Neural progenitor cell (in vitro differentiated cells): Measurements from ENCODE around the gene EDEM1. TPM values are rescaled to one million over a fixed set of nuclear protein-coding genes. Genes with fewer than 3 reads are reported as not detected.

ENCODE experiments used
- DNase-seq: peaks from one replicate; pipeline ENCODE4 v3.0.0-alpha.2; 2016; ENCODE audit warnings: low spot score
- H2AFZ ChIP-seq: fragments of 200-600 bp; sonication (generic); replicated peaks from 2 replicates; pipeline ENCODE4 v1.6.1; 2016; ENCODE audit warnings: antibody characterized with exemption
- H3F3A ChIP-seq: fragments of 200-600 bp; sonication (generic); 2 replicates; pipeline ENCODE4 v1.6.1; 2016; ENCODE audit warnings: antibody characterized with exemption, low read depth
- H3K27ac ChIP-seq: fragments of 200-600 bp; sonication (generic); 2 replicates; pipeline ENCODE4 v1.5.1; 2016; ENCODE audit warnings: mild to moderate bottlenecking
- H3K27me3 ChIP-seq: fragments of 200-600 bp; sonication (generic); 2 replicates; pipeline ENCODE4 v1.6.1; 2016; ENCODE audit warnings: mild to moderate bottlenecking, moderate library complexity
- H3K36me3 ChIP-seq: fragments of 200-600 bp; sonication (generic); 2 replicates; pipeline ENCODE4 v1.5.1; 2016
- H3K4me1 ChIP-seq: fragments of 200-600 bp; sonication (generic); 2 replicates; pipeline ENCODE4 v1.6.1; 2016; ENCODE audit warnings: mixed run types
- H3K4me2 ChIP-seq: fragments of 200-600 bp; sonication (generic); 2 replicates; pipeline ENCODE4 v1.6.1; 2016
- H3K4me3 ChIP-seq: fragments of 200-600 bp; sonication (generic); 2 replicates; pipeline ENCODE4 v1.5.1; 2016
- H3K79me2 ChIP-seq: fragments of 200-600 bp; sonication (generic); 2 replicates; pipeline ENCODE4 v1.6.1; 2016; ENCODE audit warnings: low read depth
- H3K9ac ChIP-seq: fragments of 200-600 bp; sonication (generic); 2 replicates; pipeline ENCODE4 v1.6.1; 2016
- H3K9me3 ChIP-seq: fragments of 200-600 bp; sonication (generic); 2 replicates; pipeline ENCODE4 v1.5.1; 2016; ENCODE audit warnings: low read depth
- H4K20me1 ChIP-seq: fragments of 200-600 bp; sonication (generic); 2 replicates; pipeline ENCODE4 v1.6.1; 2016; ENCODE audit warnings: low read depth
- H3K27ac Mint-ChIP-seq: 3 replicates; pipeline ENCODE4 v1.8.0; 2021; ENCODE audit warnings: mixed read lengths
- H3K27me3 Mint-ChIP-seq: 2 replicates; pipeline ENCODE4 v1.8.0; 2022; ENCODE audit warnings: low read depth, mild to moderate bottlenecking, inconsistent platforms, moderate library complexity, mixed read lengths; ENCODE audit not compliant: insufficient read depth
- H3K36me3 Mint-ChIP-seq: 3 replicates; pipeline ENCODE4 v1.8.0; 2021; ENCODE audit warnings: mixed read lengths
- H3K4me1 Mint-ChIP-seq: 3 replicates; pipeline ENCODE4 v1.8.0; 2021; ENCODE audit warnings: mixed read lengths
- H3K4me3 Mint-ChIP-seq: 3 replicates; pipeline ENCODE4 v1.8.0; 2021; ENCODE audit warnings: mild to moderate bottlenecking, moderate library complexity, mixed read lengths
- H3K9me3 Mint-ChIP-seq: 3 replicates; pipeline ENCODE4 v1.8.0; 2020; ENCODE audit warnings: mixed read lengths
- EZH2 ChIP-seq: fragments of 200-600 bp; sonication (generic); IDR thresholded peaks from 2 replicates; pipeline ENCODE4 v1.6.1; 2017; ENCODE audit warnings: antibody characterized with exemption, mild to moderate bottlenecking, moderate library complexity
- EZH2phosphoT487 ChIP-seq: fragments of 200-600 bp; sonication (generic); IDR thresholded peaks from 2 replicates; pipeline ENCODE4 v1.6.1; 2017; ENCODE audit warnings: antibody characterized with exemption
- total RNA-seq: library from RNA; depleted of rRNA; stranded (reverse); fragments of >200 nt; gene quantifications from 2 replicates; pipeline ENCODE4 v1.2.3, GENCODE V29; 2015; ENCODE audit warnings: low replicate concordance
- TF ChIP-seq, protein P1 (sequence below): fragments of 200-600 bp; sonication (generic); IDR thresholded peaks from 2 replicates; pipeline ENCODE4 v1.5.1; 2017; ENCODE audit warnings: antibody characterized with exemption, mild to moderate bottlenecking

Gene EDEM1
- total RNA-seq, 1 donor from 2014 or later: 11.8 TPM

DNA sequence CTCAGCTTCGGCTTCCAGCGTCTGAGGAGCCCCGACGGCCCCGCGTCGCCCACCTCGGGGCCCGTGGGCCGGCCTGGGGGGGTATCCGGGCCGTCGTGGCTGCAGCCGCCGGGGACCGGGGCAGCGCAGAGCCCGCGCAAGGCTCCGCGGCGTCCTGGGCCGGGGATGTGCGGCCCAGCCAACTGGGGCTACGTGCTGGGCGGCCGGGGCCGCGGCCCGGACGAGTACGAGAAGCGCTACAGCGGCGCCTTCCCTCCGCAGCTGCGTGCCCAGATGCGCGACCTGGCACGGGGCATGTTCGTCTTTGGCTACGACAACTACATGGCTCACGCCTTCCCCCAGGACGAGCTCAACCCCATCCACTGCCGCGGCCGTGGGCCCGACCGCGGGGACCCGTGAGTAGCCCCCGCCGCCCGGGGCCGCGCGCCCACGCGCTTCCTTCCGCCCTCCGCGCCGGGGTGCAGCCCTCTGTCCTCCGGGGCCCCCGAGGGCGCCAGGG, 462 bp downstream of the EDEM1 start:
- Histone ChIP-seq H4K20me1 (peaks cover 15% of the 10 kb centered on the region), H3K27me3 (peaks cover 20% of the 10 kb centered on the region), H3K4me3 (peak overlapping the region; percentile 75), H3K27ac (no peak overlapping the region), H3K9me3 (no peaks in the 10 kb centered on the region), H2AFZ (peak overlapping the region; percentile 85), H3K4me1 (no peaks in the 10 kb centered on the region), H3K4me2 (peak overlapping the region; percentile 86), H3K79me2 (peaks cover 47% of the 10 kb centered on the region), H3K36me3 (no peaks in the 10 kb centered on the region), H3F3A (peaks cover 6% of the 10 kb centered on the region), H3K9ac (peak overlapping the region; percentile 65)
- Mint-ChIP-seq H3K4me1 (peaks cover 29% of the 10 kb centered on the region), H3K4me3 (peak overlapping the region; percentile 97), H3K27ac (no peak overlapping the region), H3K9me3 (no peaks in the 10 kb centered on the region), H3K27me3 (peaks cover 6% of the 10 kb centered on the region), H3K36me3 (peaks cover 17% of the 10 kb centered on the region)
- peak; percentile 73 for DNase-seq
- TF ChIP-seq, protein P1, sequence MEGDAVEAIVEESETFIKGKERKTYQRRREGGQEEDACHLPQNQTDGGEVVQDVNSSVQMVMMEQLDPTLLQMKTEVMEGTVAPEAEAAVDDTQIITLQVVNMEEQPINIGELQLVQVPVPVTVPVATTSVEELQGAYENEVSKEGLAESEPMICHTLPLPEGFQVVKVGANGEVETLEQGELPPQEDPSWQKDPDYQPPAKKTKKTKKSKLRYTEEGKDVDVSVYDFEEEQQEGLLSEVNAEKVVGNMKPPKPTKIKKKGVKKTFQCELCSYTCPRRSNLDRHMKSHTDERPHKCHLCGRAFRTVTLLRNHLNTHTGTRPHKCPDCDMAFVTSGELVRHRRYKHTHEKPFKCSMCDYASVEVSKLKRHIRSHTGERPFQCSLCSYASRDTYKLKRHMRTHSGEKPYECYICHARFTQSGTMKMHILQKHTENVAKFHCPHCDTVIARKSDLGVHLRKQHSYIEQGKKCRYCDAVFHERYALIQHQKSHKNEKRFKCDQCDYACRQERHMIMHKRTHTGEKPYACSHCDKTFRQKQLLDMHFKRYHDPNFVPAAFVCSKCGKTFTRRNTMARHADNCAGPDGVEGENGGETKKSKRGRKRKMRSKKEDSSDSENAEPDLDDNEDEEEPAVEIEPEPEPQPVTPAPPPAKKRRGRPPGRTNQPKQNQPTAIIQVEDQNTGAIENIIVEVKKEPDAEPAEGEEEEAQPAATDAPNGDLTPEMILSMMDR: no peak
- TF ChIP-seq EZH2phosphoT487: no peak
- no peak for TF ChIP-seq EZH2

DNA sequence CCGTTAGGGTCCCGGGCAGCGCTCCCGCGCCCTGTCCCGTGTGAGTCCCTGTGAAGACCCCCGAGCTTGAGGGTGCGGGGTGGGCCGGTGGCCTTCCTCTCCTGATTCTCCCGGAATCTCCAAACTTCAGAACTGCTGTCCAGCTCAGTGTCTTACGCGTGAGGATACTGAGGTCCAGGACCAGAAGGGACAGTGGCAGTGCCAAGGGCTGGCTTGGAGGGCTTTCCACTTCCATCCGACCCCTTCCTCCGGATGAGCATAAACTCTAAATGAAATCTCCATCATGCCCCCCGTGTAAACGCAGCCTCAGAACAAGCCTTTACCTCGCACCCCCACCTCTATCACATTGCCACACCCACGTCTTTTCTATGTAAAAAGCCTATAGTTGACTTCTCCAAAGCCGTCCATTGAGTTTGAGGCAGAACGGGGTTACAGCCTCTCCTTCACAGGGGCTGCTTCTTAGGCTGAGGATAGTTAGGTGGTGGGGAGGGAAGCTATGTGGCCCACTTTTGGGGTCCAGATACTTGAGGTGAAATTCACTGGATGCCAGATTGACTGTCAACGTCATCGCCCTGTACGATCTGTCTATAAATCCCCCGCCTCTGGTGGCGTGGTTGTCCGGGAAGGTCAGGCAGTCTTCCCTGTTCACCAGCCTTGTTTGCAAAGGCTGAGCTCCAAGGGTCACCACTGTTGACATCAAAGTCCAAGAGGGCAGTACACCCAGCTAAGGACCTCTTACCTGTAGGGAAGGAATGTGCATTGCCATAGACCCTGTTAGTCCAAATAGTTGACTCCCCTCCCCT, 1.1 kb downstream of the EDEM1 start:
- TF ChIP-seq EZH2 (peak; percentile 23), EZH2phosphoT487 (no peak)
- TF ChIP-seq, protein P1: no peak
- Histone ChIP-seq H3K27ac (no peak overlapping the region), H3K9me3 (no peaks in the 10 kb centered on the region), H3F3A (peaks cover 6% of the 10 kb centered on the region), H3K27me3 (peaks cover 20% of the 10 kb centered on the region), H3K4me1 (no peaks in the 10 kb centered on the region), H3K4me3 (peak overlapping the region; percentile 75), H3K36me3 (no peaks in the 10 kb centered on the region), H2AFZ (peak overlapping the region; percentile 85), H3K79me2 (peaks cover 47% of the 10 kb centered on the region), H3K4me2 (peak overlapping the region; percentile 86), H3K9ac (peak overlapping the region; percentile 65), H4K20me1 (peaks cover 15% of the 10 kb centered on the region)
- peaks cover 29% of the 10 kb centered on the region for H3K4me1 Mint-ChIP-seq
- peak overlapping the region; percentile 97 for H3K4me3 Mint-ChIP-seq
- peak; percentile 36 for DNase-seq
- H3K27me3 Mint-ChIP-seq: peaks cover 6% of the 10 kb centered on the region
- no peaks in the 10 kb centered on the region for H3K9me3 Mint-ChIP-seq
- peak overlapping the region; percentile 90 for H3K27ac Mint-ChIP-seq
- H3K36me3 Mint-ChIP-seq: peaks cover 18% of the 10 kb centered on the region

DNA sequence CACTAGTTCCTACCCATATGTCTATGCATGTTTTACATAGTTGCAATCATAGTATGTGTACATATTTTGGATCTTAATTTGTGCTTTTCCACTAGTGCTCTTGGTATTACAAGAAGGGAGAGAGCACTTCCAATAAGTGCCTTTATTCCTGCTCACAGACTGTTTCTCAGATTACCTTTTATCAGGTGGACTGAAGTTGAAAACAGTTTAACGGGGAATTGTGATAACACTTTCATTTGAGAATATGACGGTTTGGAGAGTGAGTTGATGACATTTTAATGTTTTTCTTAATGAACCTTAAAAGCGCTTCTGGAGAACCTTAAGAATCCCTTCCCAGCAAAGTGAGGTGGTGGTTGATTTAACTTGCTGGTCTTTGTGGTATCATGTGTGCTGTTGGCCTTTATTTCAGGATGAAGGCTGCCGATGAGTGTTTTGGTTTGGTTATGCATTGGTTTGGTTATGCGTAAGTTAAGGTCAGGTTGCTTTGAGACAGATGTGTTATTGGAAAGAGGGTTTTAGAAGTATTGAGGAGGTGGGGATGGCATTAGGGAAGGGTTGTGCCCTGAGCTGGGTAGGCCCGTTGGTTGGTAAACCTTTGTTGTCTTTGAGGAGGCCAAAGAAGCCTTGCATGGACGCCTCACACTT, 2.8 kb downstream of the EDEM1 start:
- peaks cover 29% of the 10 kb centered on the region for H3K4me1 Mint-ChIP-seq
- Histone ChIP-seq H3K4me1 (no peaks in the 10 kb centered on the region), H3K27me3 (peaks cover 20% of the 10 kb centered on the region), H4K20me1 (peaks cover 15% of the 10 kb centered on the region), H2AFZ (no peak overlapping the region), H3K9me3 (no peaks in the 10 kb centered on the region), H3K4me3 (no peak overlapping the region), H3K79me2 (peaks cover 53% of the 10 kb centered on the region), H3K4me2 (no peak overlapping the region), H3K36me3 (no peaks in the 10 kb centered on the region), H3F3A (peaks cover 6% of the 10 kb centered on the region), H3K9ac (no peak overlapping the region), H3K27ac (no peak overlapping the region)
- no peak for DNase-seq
- H3K27me3 Mint-ChIP-seq: peaks cover 6% of the 10 kb centered on the region
- peak overlapping the region; percentile 49 for H3K4me3 Mint-ChIP-seq
- H3K9me3 Mint-ChIP-seq: no peaks in the 10 kb centered on the region
- no peak for TF ChIP-seq EZH2phosphoT487
- TF ChIP-seq, protein P1: no peak
- no peak for TF ChIP-seq EZH2
- no peak overlapping the region for H3K27ac Mint-ChIP-seq
- peaks cover 24% of the 10 kb centered on the region for H3K36me3 Mint-ChIP-seq
